Right hindlimb (tissue), 1 donor: Measurements from ENCODE around the gene TFDP1.

Source experiments
- DNase-seq: peaks from one replicate; pipeline ENCODE4 v3.0.0-alpha.2; 2018

Gene TFDP1

GRCh38 chr13:113601166-113602070, 16.9 kb downstream of the TFDP1 start:
- no peak for DNase-seq

- no peak for DNase-seq
Observed at GRCh38 chr13:113602291-113602988, 17.9 kb downstream of the TFDP1 start.

- DNase-seq = no peak
Observed at GRCh38 chr13:113603116-113603710, 18.7 kb downstream of the TFDP1 start.

GRCh38 chr13:113604186-113604585, 19.6 kb downstream of the TFDP1 start:
- DNase-seq = no peak

- no peak for DNase-seq
Observed at GRCh38 chr13:113605461-113605860, 20.9 kb downstream of the TFDP1 start.

- DNase-seq = no peak
Observed at GRCh38 chr13:113605866-113606438, 21.4 kb downstream of the TFDP1 start.

GRCh38 chr13:113607056-113607888, 22.7 kb downstream of the TFDP1 start:
- no peak for DNase-seq

- DNase-seq = no peak
Observed at GRCh38 chr13:113607889-113608635, 23.5 kb downstream of the TFDP1 start.

GRCh38 chr13:113608967-113609533, 24.5 kb downstream of the TFDP1 start:
- DNase-seq = no peak

GRCh38 chr13:113609616-113610015, 25.1 kb downstream of the TFDP1 start:
- DNase-seq = no peak

- DNase-seq = no peak
Observed at GRCh38 chr13:113610266-113610665, 25.7 kb downstream of the TFDP1 start.

- DNase-seq = no peak
Observed at GRCh38 chr13:113611996-113612395, 27.4 kb downstream of the TFDP1 start.

GRCh38 chr13:113612607-113613006, 28.1 kb downstream of the TFDP1 start:
- no peak for DNase-seq

- no peak for DNase-seq
Observed at GRCh38 chr13:113613789-113614379, 29.3 kb downstream of the TFDP1 start.

GRCh38 chr13:113616281-113616906, 31.8 kb downstream of the TFDP1 start:
- DNase-seq = no peak

GRCh38 chr13:113616991-113617749, 32.6 kb downstream of the TFDP1 start:
- no peak for DNase-seq

GRCh38 chr13:113617961-113618360, 33.4 kb downstream of the TFDP1 start:
- no peak for DNase-seq

GRCh38 chr13:113618455-113618854, 33.9 kb downstream of the TFDP1 start:
- no peak for DNase-seq

- DNase-seq = no peak
Observed at GRCh38 chr13:113620036-113620796, 35.7 kb downstream of the TFDP1 start.
